GM19193 (cell line): Measurements from ENCODE around the gene KCNK10.

ENCODE experiments used
- POLR2A ChIP-seq: IDR thresholded peaks from 4 replicates; pipeline ENCODE4 v1.6.1; 2011; ENCODE audit not compliant: insufficient read depth, insufficient read length; ENCODE audit errors: extremely low read depth

KCNK10 gene, protein sequence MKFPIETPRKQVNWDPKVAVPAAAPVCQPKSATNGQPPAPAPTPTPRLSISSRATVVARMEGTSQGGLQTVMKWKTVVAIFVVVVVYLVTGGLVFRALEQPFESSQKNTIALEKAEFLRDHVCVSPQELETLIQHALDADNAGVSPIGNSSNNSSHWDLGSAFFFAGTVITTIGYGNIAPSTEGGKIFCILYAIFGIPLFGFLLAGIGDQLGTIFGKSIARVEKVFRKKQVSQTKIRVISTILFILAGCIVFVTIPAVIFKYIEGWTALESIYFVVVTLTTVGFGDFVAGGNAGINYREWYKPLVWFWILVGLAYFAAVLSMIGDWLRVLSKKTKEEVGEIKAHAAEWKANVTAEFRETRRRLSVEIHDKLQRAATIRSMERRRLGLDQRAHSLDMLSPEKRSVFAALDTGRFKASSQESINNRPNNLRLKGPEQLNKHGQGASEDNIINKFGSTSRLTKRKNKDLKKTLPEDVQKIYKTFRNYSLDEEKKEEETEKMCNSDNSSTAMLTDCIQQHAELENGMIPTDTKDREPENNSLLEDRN

GRCh38 chr14:88323086-88323522 is at the start of gene KCNK10:
KCNK10 (minus strand) TSS chr14:88323269; CDS start chr14:88322798, 471 bp downstream.
- no peak for TF ChIP-seq POLR2A

DNA sequence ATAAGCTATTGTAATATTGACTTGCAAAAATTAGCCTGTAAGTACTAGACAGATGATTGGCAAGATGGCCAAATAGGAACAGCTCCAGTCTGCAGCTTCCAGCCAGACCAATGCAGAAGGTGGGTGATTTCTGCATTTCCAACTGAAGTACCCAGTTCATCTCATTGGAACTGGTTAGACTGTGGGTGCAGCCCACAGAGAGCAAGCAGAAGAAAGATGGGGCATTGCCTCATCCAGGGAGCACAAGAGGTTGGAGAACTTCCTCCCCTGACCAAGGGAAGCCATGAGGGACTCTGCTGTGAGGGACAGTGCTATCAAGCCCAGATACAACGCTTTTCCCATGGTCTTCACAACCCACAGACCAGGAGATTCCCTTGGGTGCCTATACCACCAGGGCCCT is 46.4 kb upstream of the KCNK10 start:
- TF ChIP-seq POLR2A: no peak

GRCh38 chr14:88364710-88365413 is 41.8 kb upstream of the KCNK10 start:
- TF ChIP-seq POLR2A: no peak

GRCh38 chr14:88363644-88364043 is 40.6 kb upstream of the KCNK10 start:
- TF ChIP-seq POLR2A: no peak

GRCh38 chr14:88359500-88359899 is 36.4 kb upstream of the KCNK10 start:
- TF ChIP-seq POLR2A: no peak

DNA sequence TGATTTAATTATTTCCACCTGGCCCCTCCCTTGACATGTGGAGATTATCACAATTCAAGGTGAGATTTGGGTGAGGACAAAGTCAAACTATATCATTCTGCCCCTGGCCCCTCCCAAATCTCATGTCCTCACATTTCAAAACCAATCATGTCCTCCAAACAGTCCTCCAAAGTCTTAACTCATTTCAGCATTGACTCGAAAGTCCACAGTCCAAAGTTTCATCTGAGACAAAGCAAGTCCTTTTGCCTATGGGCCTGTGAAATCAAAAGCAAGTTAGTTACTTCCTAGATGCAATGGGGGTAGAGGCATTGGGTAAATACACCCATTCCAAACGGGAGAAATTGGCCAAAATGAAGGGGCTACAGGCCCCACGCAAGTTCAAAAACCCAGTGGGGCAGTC is 31.3 kb upstream of the KCNK10 start:
- TF ChIP-seq POLR2A: no peak

- TF ChIP-seq POLR2A: no peak
Observed at GRCh38 chr14:88352698-88353097, 29.6 kb upstream of the KCNK10 start.

- TF ChIP-seq POLR2A: no peak
Observed at GRCh38 chr14:88351966-88352691, 29.1 kb upstream of the KCNK10 start.

DNA sequence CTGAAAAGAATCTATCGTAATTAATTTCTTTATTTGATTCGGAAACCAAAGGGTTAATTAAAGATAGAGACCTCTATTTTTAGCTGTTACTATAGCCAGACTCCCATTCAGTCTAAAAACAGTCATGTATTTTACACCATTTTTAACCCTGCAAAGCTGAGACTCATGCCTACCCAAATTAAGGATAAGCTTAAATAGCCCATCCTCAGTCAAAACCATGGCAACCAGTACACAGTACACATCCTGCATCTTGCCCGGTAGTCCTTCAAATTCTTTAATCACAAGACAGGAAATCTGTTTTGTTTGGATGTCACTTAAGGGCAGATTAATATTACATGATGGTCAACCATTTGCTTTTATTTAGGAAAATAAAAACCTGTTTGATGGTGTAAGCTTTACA is 25.5 kb upstream of the KCNK10 start:
- TF ChIP-seq POLR2A: no peak

DNA sequence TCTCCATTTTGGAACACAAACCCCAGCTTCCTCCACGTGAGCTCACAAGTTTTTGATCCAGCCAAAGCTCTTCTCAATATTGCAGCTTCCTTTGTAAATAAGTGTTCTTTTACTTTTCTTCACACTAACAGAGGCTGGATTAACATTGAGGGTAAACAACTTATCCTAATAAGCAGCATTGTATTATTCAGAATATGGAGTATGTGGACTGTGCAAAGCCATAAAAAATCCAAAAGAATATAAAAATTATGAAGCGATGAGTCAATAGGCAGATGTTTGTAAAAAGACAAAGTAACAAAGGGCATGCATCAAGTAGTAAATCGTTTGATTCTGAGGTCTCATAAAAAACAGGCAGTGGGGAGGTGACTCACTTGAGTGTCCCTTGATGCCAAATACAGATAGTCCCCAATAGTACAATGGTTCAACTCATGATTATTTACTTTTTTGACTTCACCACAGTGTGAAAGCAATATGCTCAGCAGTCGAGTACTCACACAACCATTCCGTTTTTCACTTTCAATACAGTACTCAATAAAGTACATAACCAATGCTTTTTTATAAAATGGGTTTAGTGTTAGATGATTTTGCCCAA is 23.1 kb upstream of the KCNK10 start:
- TF ChIP-seq POLR2A: no peak

DNA sequence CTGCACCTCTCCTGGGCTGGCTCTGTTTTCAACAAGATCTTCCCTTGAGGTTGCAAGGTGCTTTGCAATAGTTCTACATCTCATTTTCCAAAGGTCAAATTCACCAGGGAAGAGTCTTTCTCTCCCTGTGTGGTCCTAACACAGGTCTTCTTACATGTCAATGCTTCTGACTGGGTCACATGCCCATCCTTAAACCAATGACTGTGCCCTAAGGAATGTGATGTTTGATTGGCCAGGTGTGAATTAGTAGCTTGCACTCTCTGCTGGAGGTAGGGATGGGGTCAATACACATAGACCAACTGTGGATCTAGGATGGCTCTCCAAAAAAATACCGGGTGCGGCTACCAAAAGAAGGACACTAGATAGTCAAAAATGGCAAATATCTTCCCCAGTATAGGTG is 19.9 kb upstream of the KCNK10 start:
- TF ChIP-seq POLR2A: no peak

- TF ChIP-seq POLR2A: no peak
Observed at GRCh38 chr14:88340357-88340756, 17.3 kb upstream of the KCNK10 start.

DNA sequence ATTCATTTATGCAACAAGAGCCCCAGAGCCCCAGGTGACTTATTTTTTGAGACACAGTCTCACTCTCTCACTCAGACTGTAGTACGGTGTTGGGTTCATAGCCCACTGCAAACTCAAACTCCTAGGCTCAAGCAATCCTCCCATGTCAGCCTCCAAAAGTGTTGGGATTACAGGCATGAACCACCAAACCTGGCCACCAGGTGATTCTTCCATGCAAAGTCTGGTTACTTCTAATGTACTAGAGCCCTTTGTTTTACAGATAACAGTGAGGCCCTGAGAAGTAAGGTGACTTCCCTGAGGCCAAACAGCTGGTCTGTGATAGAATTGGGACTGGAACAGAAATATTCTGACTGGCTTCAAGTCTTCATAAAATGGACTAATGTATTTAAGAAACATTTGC is 10.0 kb upstream of the KCNK10 start:
- TF ChIP-seq POLR2A: no peak

GRCh38 chr14:88327497-88327896 is 4.4 kb upstream of the KCNK10 start:
- TF ChIP-seq POLR2A: no peak
